HG03097 (cell line): ENCODE data around the gene FCGR3A.

Source experiments
- ATAC-seq: cut with Tn5 transposase; IDR thresholded peaks from one replicate; pipeline ENCODE4 v1.9.1; 2021; ENCODE audit not compliant: unreplicated experiment, low FRiP score

FCGR3A gene

GRCh38 chr1:161505686-161506085 lies 43.9 kb downstream of the FCGR3A start:
- ATAC-seq, result no peak

GRCh38 chr1:161503394-161503748 lies 46.2 kb downstream of the FCGR3A start:
- ATAC-seq, result no peak

- ATAC-seq, result no peak
Measured at GRCh38 chr1:161502641-161503393, 46.8 kb downstream of the FCGR3A start.

GRCh38 chr1:161502181-161502580 lies 47.4 kb downstream of the FCGR3A start:
- no peak for ATAC-seq

- ATAC-seq, result no peak
Measured at GRCh38 chr1:161501234-161501633, 48.4 kb downstream of the FCGR3A start.

- ATAC-seq, result no peak
Measured at GRCh38 chr1:161499099-161500039, 50.2 kb downstream of the FCGR3A start.

DNA sequence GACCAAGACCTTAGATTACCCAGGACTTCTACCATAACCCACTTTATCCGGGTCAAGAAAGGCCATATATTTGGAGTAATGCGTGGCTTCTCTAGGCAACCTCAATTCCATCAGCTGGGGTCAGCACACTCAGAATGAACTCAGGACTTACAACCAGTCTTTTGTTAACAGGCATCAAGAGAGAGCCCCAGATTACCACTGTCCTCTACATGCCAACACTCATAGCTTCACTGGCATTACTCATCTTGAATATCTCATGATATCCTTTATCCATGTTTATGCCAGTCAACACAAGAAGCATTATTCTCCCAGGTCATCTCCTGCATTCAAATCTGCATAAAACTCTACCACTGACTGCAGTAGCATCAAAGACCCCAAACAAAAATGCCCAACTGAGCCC lies 51.0 kb downstream of the FCGR3A start:
- no peak for ATAC-seq

- no peak for ATAC-seq
Measured at GRCh38 chr1:161497961-161498360, 51.7 kb downstream of the FCGR3A start.

GRCh38 chr1:161495490-161495889 lies 54.1 kb downstream of the FCGR3A start:
- ATAC-seq, result no peak

GRCh38 chr1:161494091-161494735 lies 55.4 kb downstream of the FCGR3A start:
- ATAC-seq, result no peak

DNA sequence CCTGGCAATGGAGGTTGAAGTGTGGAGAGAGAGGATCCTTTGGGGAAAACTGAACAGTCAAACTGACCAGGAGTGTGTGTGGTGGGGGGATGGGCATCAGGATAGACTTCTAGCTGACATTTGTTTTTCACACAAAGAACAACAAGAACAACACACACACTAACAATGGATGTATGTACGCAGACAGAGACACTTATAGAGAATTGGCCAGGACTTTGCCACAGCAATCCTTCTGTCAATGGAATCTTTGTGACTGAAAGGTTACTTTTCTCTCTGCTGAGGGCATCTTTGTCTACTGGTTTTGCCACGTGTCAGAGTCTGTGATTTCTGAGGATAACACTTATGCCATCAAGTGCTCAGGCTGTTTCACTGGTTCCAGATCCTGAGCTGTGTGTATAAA lies 56.8 kb downstream of the FCGR3A start:
- ATAC-seq, result no peak
